Astrocyte (in vitro differentiated cells and primary cell): Measurements from ENCODE around the gene MEPCE. TPM values are rescaled to one million over a fixed set of nuclear protein-coding genes. Genes with fewer than 3 reads are reported as not detected.

ENCODE experiments used
- DNase-seq: peaks from one replicate; pipeline ENCODE4 v3.0.0-alpha.2; 2010; ENCODE audit warnings: low read depth
- FAIRE-seq: peaks from 2 replicates; lab custom pipeline; 2011; peaks lifted over from hg19 to GRCh38; lab: Jason Lieb, UNC
- H2AFZ ChIP-seq: 2 replicates; pipeline ENCODE4 v1.6.0; 2012; ENCODE audit warnings: low read depth, low read length, inconsistent platforms
- H3K27ac ChIP-seq: 2 replicates; pipeline ENCODE4 v1.5.1; 2011; ENCODE audit warnings: low read depth, low read length, inconsistent platforms
- H3K27me3 ChIP-seq: 2 replicates; pipeline ENCODE4 v1.6.0; 2011; ENCODE audit warnings: low read length, inconsistent platforms; ENCODE audit not compliant: insufficient read depth
- H3K36me3 ChIP-seq: 2 replicates; pipeline ENCODE4 v1.5.1; 2011; ENCODE audit warnings: low read length, inconsistent platforms; ENCODE audit not compliant: insufficient read depth
- H3K4me1 ChIP-seq: 2 replicates; pipeline ENCODE4 v1.5.1; 2011; ENCODE audit warnings: low read length, inconsistent platforms; ENCODE audit not compliant: insufficient read depth
- H3K4me2 ChIP-seq: 2 replicates; pipeline ENCODE4 v1.6.0; 2012; ENCODE audit warnings: low read length, inconsistent platforms
- H3K4me3 ChIP-seq: 2 replicates; pipeline ENCODE4 v1.5.1; 2011; ENCODE audit warnings: low read depth, mild to moderate bottlenecking, low read length, inconsistent platforms; ENCODE audit not compliant: insufficient read depth
- H3K79me2 ChIP-seq: 2 replicates; pipeline ENCODE4 v1.6.0; 2012; ENCODE audit warnings: mild to moderate bottlenecking, low read length, inconsistent platforms; ENCODE audit not compliant: insufficient read depth
- H3K9ac ChIP-seq: 2 replicates; pipeline ENCODE4 v1.6.0; 2012; ENCODE audit warnings: mild to moderate bottlenecking, low read length, inconsistent platforms
- H3K9me3 ChIP-seq: 2 replicates; pipeline ENCODE4 v1.5.1; 2012; ENCODE audit warnings: low read depth, mild to moderate bottlenecking, low read length, inconsistent platforms; ENCODE audit not compliant: insufficient read depth
- H4K20me1 ChIP-seq: 2 replicates; pipeline ENCODE4 v1.6.0; 2012; ENCODE audit warnings: low read length, inconsistent platforms; ENCODE audit not compliant: insufficient read depth
- H3K27ac Mint-ChIP-seq: one replicate; pipeline ENCODE4 v1.8.0; 2021; ENCODE audit warnings: mild to moderate bottlenecking, mixed read lengths; ENCODE audit not compliant: unreplicated experiment
- H3K27me3 Mint-ChIP-seq: one replicate; pipeline ENCODE4 v1.8.0; 2021; ENCODE audit warnings: low read depth, mixed read lengths; ENCODE audit not compliant: unreplicated experiment
- H3K36me3 Mint-ChIP-seq: one replicate; pipeline ENCODE4 v1.8.0; 2021; ENCODE audit warnings: low read depth, mixed read lengths; ENCODE audit not compliant: unreplicated experiment
- H3K4me1 Mint-ChIP-seq: one replicate; pipeline ENCODE4 v1.8.0; 2021; ENCODE audit warnings: low read depth, mixed read lengths; ENCODE audit not compliant: unreplicated experiment
- H3K4me3 Mint-ChIP-seq: one replicate; pipeline ENCODE4 v1.8.0; 2021; ENCODE audit warnings: mild to moderate bottlenecking, moderate library complexity, mixed read lengths; ENCODE audit not compliant: unreplicated experiment
- H3K9me3 Mint-ChIP-seq: one replicate; pipeline ENCODE4 v1.8.0; 2021; ENCODE audit warnings: mild to moderate bottlenecking, mixed read lengths; ENCODE audit not compliant: unreplicated experiment
- CTCF ChIP-seq: IDR thresholded peaks from 2 replicates; pipeline ENCODE4 v1.5.1; 2011; ENCODE audit warnings: low read depth, mild to moderate bottlenecking, inconsistent platforms, low read length, moderate library complexity; ENCODE audit not compliant: insufficient read depth
- EZH2 ChIP-seq: IDR thresholded peaks from 2 replicates; pipeline ENCODE4 v1.6.1; 2012; ENCODE audit warnings: mild to moderate bottlenecking, low read length, inconsistent platforms; ENCODE audit not compliant: insufficient read depth
- total RNA-seq: library from RNA; stranded (reverse); gene quantifications from 2 replicates; pipeline ENCODE4 v1.2.1, GENCODE V29; 2021

MEPCE gene
- total RNA-seq, 1 donor from 2014 or later, result 20.2 TPM

DNA sequence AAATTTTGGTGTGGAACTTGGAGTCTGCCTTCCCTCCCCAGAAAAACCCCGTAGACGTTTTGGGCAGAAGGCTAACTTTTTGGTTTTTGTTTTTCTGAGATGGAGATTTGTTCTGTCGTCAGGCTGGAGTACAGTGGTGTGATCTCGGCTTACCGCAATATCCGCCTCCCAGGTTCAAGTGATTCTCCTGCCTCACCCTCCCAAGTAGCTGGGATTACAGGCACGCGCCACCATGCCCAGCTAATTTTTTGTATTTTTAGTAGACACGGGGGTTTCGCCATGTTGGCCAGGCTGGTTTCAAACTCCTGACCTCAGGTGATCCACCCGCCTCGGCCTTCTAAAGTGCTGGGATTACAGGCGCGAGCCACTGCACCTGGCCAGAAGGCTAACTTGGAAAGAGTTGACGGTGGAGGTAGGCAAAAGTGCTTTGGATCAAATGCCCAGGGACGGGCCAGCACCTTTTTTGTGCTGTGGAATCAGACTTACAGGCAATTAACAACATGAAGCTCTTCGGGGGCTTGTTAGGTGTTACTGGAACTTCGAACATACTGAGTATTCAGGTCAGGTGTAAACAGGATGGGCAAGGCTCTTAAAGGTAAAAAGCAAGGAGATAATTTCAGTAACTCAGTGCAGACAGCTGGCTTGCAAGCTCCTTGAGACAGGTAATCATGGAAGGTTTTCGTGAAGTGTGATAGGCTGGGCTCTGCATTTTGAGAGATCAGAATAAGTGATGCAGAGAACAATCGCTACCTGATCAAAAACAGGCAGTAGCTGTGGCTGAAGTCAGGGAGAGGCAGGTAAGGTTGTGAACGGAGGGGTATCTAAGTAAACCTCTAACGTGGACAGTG is 4.9 kb downstream of the MEPCE start:
- no peaks in the 10 kb centered on the region for H3K9me3 Mint-ChIP-seq
- peak overlapping the region; percentile 91 for H3K4me3 Mint-ChIP-seq
- Histone ChIP-seq H3K4me2 (peak overlapping the region; percentile 91), H3K79me2 (peaks cover 64% of the 10 kb centered on the region), H3K4me1 (peaks cover 19% of the 10 kb centered on the region), H3K9me3 (no peaks in the 10 kb centered on the region), H2AFZ (no peak overlapping the region), H3K27ac (no peak overlapping the region), H4K20me1 (peaks cover 44% of the 10 kb centered on the region), H3K4me3 (peak overlapping the region; percentile 76), H3K27me3 (no peaks in the 10 kb centered on the region), H3K9ac (peak overlapping the region; percentile 90), H3K36me3 (peaks cover 22% of the 10 kb centered on the region)
- peak overlapping the region; percentile 81 for H3K27ac Mint-ChIP-seq
- TF ChIP-seq CTCF, result no peak
- TF ChIP-seq EZH2, result no peak
- FAIRE-seq, result no peak
- DNase-seq, result no peak
- H3K4me1 Mint-ChIP-seq, result peaks cover 17% of the 10 kb centered on the region
- H3K27me3 Mint-ChIP-seq, result no peaks in the 10 kb centered on the region
- peaks cover 10% of the 10 kb centered on the region for H3K36me3 Mint-ChIP-seq

GRCh38 chr7:100435401-100436304 is 6.0 kb downstream of the MEPCE start:
- peak overlapping the region; percentile 91 for H3K4me2 ChIP-seq
- no peak for DNase-seq

More at GRCh38 chr7:100435401-100436304, 6.0 kb downstream of the MEPCE start:
- peak overlapping the region; percentile 66 for H3K27ac ChIP-seq
- no peaks in the 10 kb centered on the region for H3K9me3 ChIP-seq
- FAIRE-seq, result no peak
- Mint-ChIP-seq H3K9me3 (no peaks in the 10 kb centered on the region), H3K36me3 (peaks cover 10% of the 10 kb centered on the region), H3K4me3 (peak overlapping the region; percentile 91), H3K4me1 (peaks cover 17% of the 10 kb centered on the region), H3K27ac (peak overlapping the region; percentile 81), H3K27me3 (no peaks in the 10 kb centered on the region)
- no peaks in the 10 kb centered on the region for H3K27me3 ChIP-seq
- peaks cover 22% of the 10 kb centered on the region for H3K36me3 ChIP-seq
- peak overlapping the region; percentile 64 for H2AFZ ChIP-seq
- H3K9ac ChIP-seq, result peak overlapping the region; percentile 90
- peaks cover 19% of the 10 kb centered on the region for H3K4me1 ChIP-seq
- peaks cover 54% of the 10 kb centered on the region for H3K79me2 ChIP-seq
- H3K4me3 ChIP-seq, result peak overlapping the region; percentile 76
- TF ChIP-seq EZH2 (no peak), CTCF (no peak)
- H4K20me1 ChIP-seq, result peaks cover 40% of the 10 kb centered on the region
